Keratinocyte (primary cell): ENCODE data around the gene RBM19. TPM values are rescaled to one million over a fixed set of nuclear protein-coding genes. Genes with fewer than 3 reads are reported as not detected.

ENCODE experiments used
- DNase-seq: peaks from one replicate; pipeline ENCODE4 v3.0.0-alpha.2; 2011; ENCODE audit warnings: low read depth, missing footprints, low spot score
- FAIRE-seq: peaks from 2 replicates; lab custom pipeline; 2011; peaks lifted over from hg19 to GRCh38; lab: Jason Lieb, UNC
- H2AFZ ChIP-seq: 2 replicates; pipeline ENCODE4 v1.6.0; 2012; ENCODE audit warnings: low read length, control low read depth, inconsistent platforms; ENCODE audit not compliant: control insufficient read depth
- H3K27ac ChIP-seq: 2 replicates; pipeline ENCODE4 v1.5.1; 2011; ENCODE audit warnings: low read length; ENCODE audit not compliant: control insufficient read depth, insufficient read depth
- H3K27me3 ChIP-seq: 3 replicates; pipeline ENCODE4 v1.6.0; 2011; ENCODE audit warnings: low read length; ENCODE audit not compliant: control insufficient read depth, insufficient read depth; ENCODE audit errors: extremely low read depth
- H3K36me3 ChIP-seq, 2 experiments: 2 replicates in 1 of 2; 3 replicates in 1 of 2; pipeline ENCODE4 v1.5.1; 2011; ENCODE audit warnings: low read length in 2 of 2, mild to moderate bottlenecking in 1 of 2; ENCODE audit not compliant: control insufficient read depth in 2 of 2, insufficient read depth in 2 of 2; ENCODE audit errors: extremely low read depth in 1 of 2
- H3K4me1 ChIP-seq: 3 replicates; pipeline ENCODE4 v1.5.1; 2011; ENCODE audit warnings: low read length; ENCODE audit not compliant: control insufficient read depth, insufficient read depth; ENCODE audit errors: extremely low read depth
- H3K4me2 ChIP-seq: 3 replicates; pipeline ENCODE4 v1.6.0; 2011; ENCODE audit warnings: low read depth, low read length; ENCODE audit not compliant: control insufficient read depth, insufficient read depth; ENCODE audit errors: extremely low read depth
- H3K4me3 ChIP-seq, 3 experiments: fragments of 200-600 bp in 1 of 3; sonication (generic) in 1 of 3; 2 replicates in 2 of 3; 3 replicates in 1 of 3; pipeline ENCODE4 v1.5.1; 2011 to 2016; ENCODE audit warnings: low read length in 3 of 3, mild to moderate bottlenecking in 3 of 3, control low read depth in 2 of 3, inconsistent platforms in 1 of 3, low read depth in 1 of 3, mixed read lengths in 1 of 3, mixed run types in 1 of 3, moderate library complexity in 1 of 3; ENCODE audit not compliant: control insufficient read depth in 2 of 3, insufficient read depth in 2 of 3; ENCODE audit errors: extremely low read depth in 1 of 3
- H3K79me2 ChIP-seq: 2 replicates; pipeline ENCODE4 v1.6.0; 2012; ENCODE audit warnings: low read length; ENCODE audit not compliant: control insufficient read depth, insufficient read depth
- H3K9ac ChIP-seq: 3 replicates; pipeline ENCODE4 v1.6.0; 2011; ENCODE audit warnings: low read length; ENCODE audit not compliant: control insufficient read depth, insufficient read depth; ENCODE audit errors: extremely low read depth
- H3K9me1 ChIP-seq: 3 replicates; pipeline ENCODE4 v1.6.0; 2011; ENCODE audit warnings: low read length; ENCODE audit not compliant: control insufficient read depth, insufficient read depth; ENCODE audit errors: extremely low read depth
- H3K9me3 ChIP-seq: 2 replicates; pipeline ENCODE4 v1.5.1; 2012; ENCODE audit warnings: low read depth, low read length; ENCODE audit not compliant: control insufficient read depth
- H4K20me1 ChIP-seq: 3 replicates; pipeline ENCODE4 v1.6.0; 2011; ENCODE audit warnings: low read length; ENCODE audit not compliant: control insufficient read depth, insufficient read depth; ENCODE audit errors: extremely low read depth
- CTCF ChIP-seq, 3 experiments: IDR thresholded peaks in 1 of 3; conservative IDR thresholded peaks in 1 of 3; optimal IDR thresholded peaks in 1 of 3; 2 replicates in 2 of 3; 3 replicates in 1 of 3; pipeline versions ENCODE3 to v1.5.1; 2011; ENCODE audit warnings: low read length in 3 of 3, mild to moderate bottlenecking in 3 of 3, moderate library complexity in 2 of 3, control low read depth in 1 of 3, inconsistent platforms in 1 of 3; ENCODE audit not compliant: insufficient read depth in 2 of 3; ENCODE audit errors: extremely low read depth in 1 of 3
- EZH2 ChIP-seq: IDR thresholded peaks from one replicate; pipeline ENCODE4 v1.6.1; 2012; ENCODE audit warnings: inconsistent platforms, mild to moderate bottlenecking, low read length, moderate library complexity
- dilution Hi-C: fragments of 300-500 bp; cut with MboI; formaldehyde crosslinking; loops from one replicate; pipeline ENCODE4 v1.7.0; 2020; ENCODE audit warnings: low sequenced_read_pairs; ENCODE audit not compliant: extremely low pct_ligation_motif_present
- polyA plus RNA-seq, 5 experiments: library from polyadenylated mRNA; depleted of rRNA in 3 of 5; stranded (reverse) in 3 of 5; stranded (forward) in 1 of 5; unstranded in 1 of 5; fragments of >200 nt; gene quantifications; 1 replicate in 1 of 5; 2 replicates in 3 of 5; 3 replicates in 1 of 5; pipeline versions ENCODE4 v1.2.1 to v1.2.3, GENCODE V29; 2011 to 2012; ENCODE audit warnings: missing spikeins in 2 of 5, low read depth in 1 of 5, low replicate concordance in 1 of 5

The RBM19 gene
- polyA plus RNA-seq, 1 donor (not counting 4 experiments of a cell fraction or from before 2014, with no cell fraction given), result 14.6 TPM

- Histone ChIP-seq H3K27ac (no peak overlapping the region), H3K9me1 (no peaks in the 10 kb centered on the region), H2AFZ (no peak overlapping the region), H3K4me3 (no peak overlapping the region), H3K79me2 (no peaks in the 10 kb centered on the region), H3K36me3 (no peaks in the 10 kb centered on the region), H3K9ac (no peak overlapping the region), H3K9me3 (no peaks in the 10 kb centered on the region), H3K27me3 (peaks cover 4% of the 10 kb centered on the region), H4K20me1 (no peaks in the 10 kb centered on the region), H3K4me2 (no peak overlapping the region), H3K4me1 (peaks cover 7% of the 10 kb centered on the region)
- TF ChIP-seq EZH2 (no peak), CTCF (optimal IDR thresholded peaks at IDR 0.05 in 1 of 3, IDR thresholded peaks at IDR 0.05 in 1 of 3, conservative IDR thresholded peaks at IDR 0.05 in 1 of 3; ENCODE audit: extremely low read depth in 1 of 3, insufficient read depth in 2 of 3, low read length in 3 of 3) (no peak)
- FAIRE-seq (no peak), DNase-seq (no peak)
- dilution Hi-C loops, result no loop called here
Measured at GRCh38 chr12:113781415-113782198, 184.5 kb downstream of the RBM19 start.

GRCh38 chr12:113779774-113780173 is 186.4 kb downstream of the RBM19 start:
- no peaks in the 10 kb centered on the region for H3K9me1 ChIP-seq
- no peaks in the 10 kb centered on the region for H3K4me1 ChIP-seq
- no peak overlapping the region for H3K4me2 ChIP-seq
- no peaks in the 10 kb centered on the region for H3K9me3 ChIP-seq
- FAIRE-seq, result no peak
- H3K27me3 ChIP-seq, result peaks cover 4% of the 10 kb centered on the region
- TF ChIP-seq CTCF (optimal IDR thresholded peaks at IDR 0.05 in 1 of 3, IDR thresholded peaks at IDR 0.05 in 1 of 3, conservative IDR thresholded peaks at IDR 0.05 in 1 of 3; ENCODE audit: extremely low read depth in 1 of 3, insufficient read depth in 2 of 3, low read length in 3 of 3), result no peak
- TF ChIP-seq EZH2, result no peak
- no peaks in the 10 kb centered on the region for H4K20me1 ChIP-seq
- dilution Hi-C loops, result no loop called here
- H3K27ac ChIP-seq, result no peak overlapping the region
- no peak overlapping the region for H2AFZ ChIP-seq
- no peaks in the 10 kb centered on the region for H3K36me3 ChIP-seq
- no peaks in the 10 kb centered on the region for H3K79me2 ChIP-seq
- no peak overlapping the region for H3K4me3 ChIP-seq
- DNase-seq, result no peak
- H3K9ac ChIP-seq, result no peak overlapping the region
